HEK293 (cell line): ENCODE results near the gene DHRS7B.

Experiments used
- HOXD13 ChIP-seq: sonication (generic); formaldehyde crosslinking; IDR thresholded peaks from 2 replicates; pipeline ENCODE4 v1.8.0; 2022; ENCODE audit warnings: missing genetic modification reagents, borderline replicate concordance
- ZNF423 ChIP-seq: fragments of 450-650 bp; formaldehyde crosslinking; IDR thresholded peaks from 2 replicates; pipeline ENCODE4 v1.5.1; 2016; ENCODE audit warnings: missing biosample characterization, missing genetic modification characterization
- ZNF501 ChIP-seq: fragments of 450-650 bp; formaldehyde crosslinking; IDR thresholded peaks from 2 replicates; pipeline ENCODE4 v1.5.1; 2016; ENCODE audit warnings: missing biosample characterization, missing genetic modification characterization
- ZNF510 ChIP-seq: fragments of 450-650 bp; formaldehyde crosslinking; IDR thresholded peaks from 2 replicates; pipeline ENCODE4 v1.5.1; 2018; ENCODE audit warnings: mild to moderate bottlenecking, missing genetic modification characterization, missing biosample characterization; ENCODE audit not compliant: insufficient replicate concordance
- TF ChIP-seq, protein P1 (sequence below): fragments of 450-650 bp; formaldehyde crosslinking; IDR thresholded peaks from 2 replicates; pipeline ENCODE4 v1.5.1; 2016; ENCODE audit warnings: missing biosample characterization, missing genetic modification characterization
- TF ChIP-seq, protein P2 (sequence below): fragments of 450-650 bp; formaldehyde crosslinking; IDR thresholded peaks from 2 replicates; pipeline ENCODE4 v1.5.1; 2016; ENCODE audit warnings: missing biosample characterization, missing genetic modification characterization

DNA sequence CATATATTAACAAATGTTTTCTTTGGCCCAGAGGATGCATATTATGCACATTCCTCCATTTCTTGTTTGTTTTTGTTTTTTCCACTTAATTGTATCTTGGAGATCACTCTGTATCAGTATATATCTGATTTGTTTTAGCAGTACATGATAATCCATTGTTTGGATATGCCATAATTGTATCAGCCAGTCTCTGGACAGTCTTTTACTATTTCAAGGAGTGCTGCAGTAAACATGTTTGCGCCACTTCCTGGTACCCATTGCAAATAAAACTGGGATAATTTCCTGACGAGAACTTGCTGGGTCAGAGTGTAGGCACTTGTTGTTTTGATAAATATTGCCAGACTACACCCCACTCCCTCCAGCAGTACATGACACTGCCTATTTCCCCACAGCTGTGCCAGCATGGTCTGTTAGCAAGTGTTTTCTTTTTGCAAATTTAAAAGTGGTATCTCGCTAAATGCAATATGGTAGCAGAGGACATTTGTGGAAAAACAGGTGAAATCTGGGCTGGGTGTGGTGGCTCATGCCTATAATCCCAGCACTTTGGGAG lies 92.1 kb downstream of the DHRS7B start:
- TF ChIP-seq, protein P1, sequence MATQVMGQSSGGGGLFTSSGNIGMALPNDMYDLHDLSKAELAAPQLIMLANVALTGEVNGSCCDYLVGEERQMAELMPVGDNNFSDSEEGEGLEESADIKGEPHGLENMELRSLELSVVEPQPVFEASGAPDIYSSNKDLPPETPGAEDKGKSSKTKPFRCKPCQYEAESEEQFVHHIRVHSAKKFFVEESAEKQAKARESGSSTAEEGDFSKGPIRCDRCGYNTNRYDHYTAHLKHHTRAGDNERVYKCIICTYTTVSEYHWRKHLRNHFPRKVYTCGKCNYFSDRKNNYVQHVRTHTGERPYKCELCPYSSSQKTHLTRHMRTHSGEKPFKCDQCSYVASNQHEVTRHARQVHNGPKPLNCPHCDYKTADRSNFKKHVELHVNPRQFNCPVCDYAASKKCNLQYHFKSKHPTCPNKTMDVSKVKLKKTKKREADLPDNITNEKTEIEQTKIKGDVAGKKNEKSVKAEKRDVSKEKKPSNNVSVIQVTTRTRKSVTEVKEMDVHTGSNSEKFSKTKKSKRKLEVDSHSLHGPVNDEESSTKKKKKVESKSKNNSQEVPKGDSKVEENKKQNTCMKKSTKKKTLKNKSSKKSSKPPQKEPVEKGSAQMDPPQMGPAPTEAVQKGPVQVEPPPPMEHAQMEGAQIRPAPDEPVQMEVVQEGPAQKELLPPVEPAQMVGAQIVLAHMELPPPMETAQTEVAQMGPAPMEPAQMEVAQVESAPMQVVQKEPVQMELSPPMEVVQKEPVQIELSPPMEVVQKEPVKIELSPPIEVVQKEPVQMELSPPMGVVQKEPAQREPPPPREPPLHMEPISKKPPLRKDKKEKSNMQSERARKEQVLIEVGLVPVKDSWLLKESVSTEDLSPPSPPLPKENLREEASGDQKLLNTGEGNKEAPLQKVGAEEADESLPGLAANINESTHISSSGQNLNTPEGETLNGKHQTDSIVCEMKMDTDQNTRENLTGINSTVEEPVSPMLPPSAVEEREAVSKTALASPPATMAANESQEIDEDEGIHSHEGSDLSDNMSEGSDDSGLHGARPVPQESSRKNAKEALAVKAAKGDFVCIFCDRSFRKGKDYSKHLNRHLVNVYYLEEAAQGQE (tag by site-specific recombination) = no peak
- no peak for TF ChIP-seq ZNF510
- TF ChIP-seq ZNF423 (tag by site-specific recombination) = no peak
- no peak for TF ChIP-seq HOXD13
- TF ChIP-seq, protein P2, sequence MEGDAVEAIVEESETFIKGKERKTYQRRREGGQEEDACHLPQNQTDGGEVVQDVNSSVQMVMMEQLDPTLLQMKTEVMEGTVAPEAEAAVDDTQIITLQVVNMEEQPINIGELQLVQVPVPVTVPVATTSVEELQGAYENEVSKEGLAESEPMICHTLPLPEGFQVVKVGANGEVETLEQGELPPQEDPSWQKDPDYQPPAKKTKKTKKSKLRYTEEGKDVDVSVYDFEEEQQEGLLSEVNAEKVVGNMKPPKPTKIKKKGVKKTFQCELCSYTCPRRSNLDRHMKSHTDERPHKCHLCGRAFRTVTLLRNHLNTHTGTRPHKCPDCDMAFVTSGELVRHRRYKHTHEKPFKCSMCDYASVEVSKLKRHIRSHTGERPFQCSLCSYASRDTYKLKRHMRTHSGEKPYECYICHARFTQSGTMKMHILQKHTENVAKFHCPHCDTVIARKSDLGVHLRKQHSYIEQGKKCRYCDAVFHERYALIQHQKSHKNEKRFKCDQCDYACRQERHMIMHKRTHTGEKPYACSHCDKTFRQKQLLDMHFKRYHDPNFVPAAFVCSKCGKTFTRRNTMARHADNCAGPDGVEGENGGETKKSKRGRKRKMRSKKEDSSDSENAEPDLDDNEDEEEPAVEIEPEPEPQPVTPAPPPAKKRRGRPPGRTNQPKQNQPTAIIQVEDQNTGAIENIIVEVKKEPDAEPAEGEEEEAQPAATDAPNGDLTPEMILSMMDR (tag by site-specific recombination) = no peak
- no peak for TF ChIP-seq ZNF501 (tag by site-specific recombination)
